ENCODE data around the gene CCDC40.

DNA sequence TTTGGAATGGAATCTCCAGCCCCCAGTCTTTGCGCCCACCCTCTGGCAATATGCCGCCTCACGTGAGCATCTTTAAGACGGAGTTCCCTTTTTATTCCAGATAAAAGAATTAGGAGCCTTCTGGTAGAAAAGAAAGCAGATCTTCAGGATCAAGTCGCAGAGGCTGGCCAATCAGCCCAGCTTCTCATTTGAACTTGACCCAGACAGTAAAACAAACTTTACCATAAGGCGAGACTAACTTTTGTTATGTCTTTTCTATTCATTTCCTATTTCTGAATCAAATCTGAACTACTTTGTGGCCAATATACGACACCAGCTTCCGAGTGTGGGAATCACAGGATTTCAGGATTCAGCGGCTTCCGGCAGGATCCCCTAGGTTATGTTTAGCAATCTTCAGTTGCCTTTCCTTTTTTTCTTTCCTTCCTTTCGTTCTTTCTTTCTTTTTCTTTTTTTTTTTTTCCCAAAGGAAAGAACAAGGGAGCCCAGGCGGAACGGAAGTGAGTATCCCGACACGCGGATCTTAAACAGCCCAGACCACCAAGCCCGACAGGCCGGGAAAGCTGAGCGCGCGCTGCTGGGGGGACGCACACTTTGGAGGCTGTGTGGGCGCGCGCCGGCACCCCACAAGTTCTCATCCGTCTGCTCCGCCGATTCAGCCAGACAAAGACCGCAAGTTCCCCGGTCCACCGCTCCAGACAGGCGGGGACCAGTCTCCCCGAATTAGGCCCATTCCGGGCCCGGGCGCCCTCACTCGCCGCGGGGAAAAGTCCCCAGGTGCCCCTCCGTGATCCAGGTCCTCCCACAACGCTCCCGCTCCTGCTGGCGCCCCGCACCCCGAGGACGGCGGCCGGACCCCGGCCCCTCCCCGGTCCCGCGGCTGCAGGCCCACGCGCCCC lies 1.4 kb upstream of the CCDC40 start:
- TF ChIP-seq, protein P1, sequence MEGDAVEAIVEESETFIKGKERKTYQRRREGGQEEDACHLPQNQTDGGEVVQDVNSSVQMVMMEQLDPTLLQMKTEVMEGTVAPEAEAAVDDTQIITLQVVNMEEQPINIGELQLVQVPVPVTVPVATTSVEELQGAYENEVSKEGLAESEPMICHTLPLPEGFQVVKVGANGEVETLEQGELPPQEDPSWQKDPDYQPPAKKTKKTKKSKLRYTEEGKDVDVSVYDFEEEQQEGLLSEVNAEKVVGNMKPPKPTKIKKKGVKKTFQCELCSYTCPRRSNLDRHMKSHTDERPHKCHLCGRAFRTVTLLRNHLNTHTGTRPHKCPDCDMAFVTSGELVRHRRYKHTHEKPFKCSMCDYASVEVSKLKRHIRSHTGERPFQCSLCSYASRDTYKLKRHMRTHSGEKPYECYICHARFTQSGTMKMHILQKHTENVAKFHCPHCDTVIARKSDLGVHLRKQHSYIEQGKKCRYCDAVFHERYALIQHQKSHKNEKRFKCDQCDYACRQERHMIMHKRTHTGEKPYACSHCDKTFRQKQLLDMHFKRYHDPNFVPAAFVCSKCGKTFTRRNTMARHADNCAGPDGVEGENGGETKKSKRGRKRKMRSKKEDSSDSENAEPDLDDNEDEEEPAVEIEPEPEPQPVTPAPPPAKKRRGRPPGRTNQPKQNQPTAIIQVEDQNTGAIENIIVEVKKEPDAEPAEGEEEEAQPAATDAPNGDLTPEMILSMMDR (IDR thresholded peaks at IDR 0.05): no peak
- no peak for TF ChIP-seq EZH2 (IDR thresholded peaks at IDR 0.05; ENCODE audit: borderline replicate concordance, insufficient read depth, low read depth, low read length, poor library complexity, severe bottlenecking)

Data from B cell (primary cell).